H9 (cell line): Measurements from ENCODE around the gene KCNC2. TPM values are rescaled to one million over a fixed set of nuclear protein-coding genes. Genes with fewer than 3 reads are reported as not detected.

ENCODE experiments used
- DNase-seq: peaks from one replicate; pipeline ENCODE4 v3.0.0-alpha.2; 2017
- H2AFZ ChIP-seq: one replicate; pipeline ENCODE4 v1.6.1; 2013; ENCODE audit warnings: mild to moderate bottlenecking, low read length, control low read depth, moderate library complexity
- H2AK5ac ChIP-seq: 2 replicates; pipeline ENCODE4 v1.6.1; 2013; ENCODE audit warnings: low read length, control low read depth, mixed read lengths; ENCODE audit not compliant: insufficient read length
- H2BK120ac ChIP-seq: one replicate; pipeline ENCODE4 v1.6.1; 2013; ENCODE audit warnings: low read depth, mild to moderate bottlenecking, low read length, control low read depth, inconsistent platforms; ENCODE audit not compliant: poor library complexity, severe bottlenecking
- H2BK12ac ChIP-seq: 2 replicates; pipeline ENCODE4 v1.6.1; 2013; ENCODE audit warnings: low read length, control low read depth, mixed read lengths, low read depth; ENCODE audit not compliant: insufficient read length
- H2BK15ac ChIP-seq: 2 replicates; pipeline ENCODE4 v1.6.1; 2013; ENCODE audit warnings: low read depth, low read length, control low read depth
- H2BK20ac ChIP-seq: one replicate; pipeline ENCODE4 v1.6.1; 2013; ENCODE audit warnings: low read depth, mild to moderate bottlenecking, low read length, control low read depth, inconsistent platforms; ENCODE audit not compliant: poor library complexity, severe bottlenecking
- H2BK5ac ChIP-seq: 2 replicates; pipeline ENCODE4 v1.6.1; 2013; ENCODE audit warnings: low read length, control low read depth, mixed read lengths; ENCODE audit not compliant: insufficient read length
- H3K14ac ChIP-seq: 2 replicates; pipeline ENCODE4 v1.6.1; 2013; ENCODE audit warnings: low read length, control low read depth; ENCODE audit not compliant: insufficient read depth
- H3K18ac ChIP-seq: 2 replicates; pipeline ENCODE4 v1.6.1; 2013; ENCODE audit warnings: low read depth, mild to moderate bottlenecking, mixed read lengths, low read length, control low read depth; ENCODE audit not compliant: insufficient read length
- H3K23ac ChIP-seq: 2 replicates; pipeline ENCODE4 v1.6.1; 2013; ENCODE audit warnings: low read length, control low read depth, mixed read lengths, low read depth; ENCODE audit not compliant: insufficient read length
- H3K23me2 ChIP-seq: 2 replicates; pipeline ENCODE4 v1.6.1; 2013; ENCODE audit warnings: low read depth, mild to moderate bottlenecking, mixed read lengths, low read length, control low read depth; ENCODE audit not compliant: insufficient read length, poor library complexity, severe bottlenecking
- H3K27ac ChIP-seq: 2 replicates; pipeline ENCODE4 v1.5.1; 2013; ENCODE audit warnings: low read length, control low read depth, mixed read lengths, low read depth; ENCODE audit not compliant: insufficient read length
- H3K27me3 ChIP-seq: 2 replicates; pipeline ENCODE4 v1.6.1; 2013; ENCODE audit warnings: low read length, control low read depth, inconsistent platforms; ENCODE audit not compliant: insufficient read depth
- H3K4ac ChIP-seq: 2 replicates; pipeline ENCODE4 v1.6.1; 2013; ENCODE audit warnings: low read depth, mild to moderate bottlenecking, control low read depth, inconsistent platforms, low read length, moderate library complexity
- H3K4me1 ChIP-seq: 2 replicates; pipeline ENCODE4 v1.6.1; 2013; ENCODE audit warnings: low read length, control low read depth, inconsistent platforms; ENCODE audit not compliant: insufficient read depth
- H3K4me2 ChIP-seq: 2 replicates; pipeline ENCODE4 v1.6.1; 2013; ENCODE audit warnings: low read length, control low read depth, mixed read lengths; ENCODE audit not compliant: insufficient read length, insufficient read depth
- H3K56ac ChIP-seq: 2 replicates; pipeline ENCODE4 v1.6.1; 2013; ENCODE audit warnings: low read depth, mild to moderate bottlenecking, mixed read lengths, low read length, control low read depth; ENCODE audit not compliant: insufficient read length
- H3K79me1 ChIP-seq: 2 replicates; pipeline ENCODE4 v1.6.1; 2013; ENCODE audit warnings: low read depth, mild to moderate bottlenecking, moderate library complexity, low read length, control low read depth, inconsistent platforms; ENCODE audit not compliant: insufficient read depth, poor library complexity, severe bottlenecking
- H3K79me2 ChIP-seq: 2 replicates; pipeline ENCODE4 v1.6.1; 2013; ENCODE audit warnings: low read length, control low read depth, inconsistent platforms; ENCODE audit not compliant: insufficient read depth
- H3K9ac ChIP-seq: 2 replicates; pipeline ENCODE4 v1.6.1; 2013; ENCODE audit warnings: low read length, control low read depth, mixed read lengths; ENCODE audit not compliant: insufficient read length; ENCODE audit errors: extremely low read depth
- H3K9me3 ChIP-seq: one replicate; pipeline ENCODE4 v1.6.1; 2013; ENCODE audit warnings: low read depth, low read length, inconsistent platforms; ENCODE audit not compliant: control insufficient read depth
- H3T11ph ChIP-seq: one replicate; pipeline ENCODE4 v1.6.1; 2013; ENCODE audit warnings: mild to moderate bottlenecking, low read length, control low read depth, inconsistent platforms
- H4K20me1 ChIP-seq: one replicate; pipeline ENCODE4 v1.6.1; 2013; ENCODE audit not compliant: control insufficient read depth, insufficient read length, insufficient read depth
- H4K5ac ChIP-seq: 2 replicates; pipeline ENCODE4 v1.6.1; 2013; ENCODE audit warnings: low read depth, mild to moderate bottlenecking, mixed read lengths, low read length, control low read depth; ENCODE audit not compliant: insufficient read length
- H4K8ac ChIP-seq: replicated peaks from 2 replicates; pipeline ENCODE4 v1.6.1; 2013; ENCODE audit warnings: low read length, control low read depth, mixed read lengths, low read depth; ENCODE audit not compliant: insufficient read length
- H4K91ac ChIP-seq: 2 replicates; pipeline ENCODE4 v1.6.1; 2013; ENCODE audit warnings: low read depth, mild to moderate bottlenecking, moderate library complexity, mixed read lengths, low read length, control low read depth; ENCODE audit not compliant: insufficient read length
- H3K27ac Mint-ChIP-seq, 3 experiments: 2 replicates in 2 of 3; 3 replicates in 1 of 3; pipeline ENCODE4 v1.8.0; 2020 to 2021; ENCODE audit warnings: mixed read lengths in 3 of 3, mild to moderate bottlenecking in 1 of 3, moderate library complexity in 1 of 3
- H3K27me3 Mint-ChIP-seq: 2 replicates; pipeline ENCODE4 v1.8.0; 2021; ENCODE audit warnings: low read depth, mild to moderate bottlenecking, moderate library complexity, mixed read lengths
- H3K36me3 Mint-ChIP-seq, 3 experiments: 2 replicates in 2 of 3; 3 replicates in 1 of 3; pipeline ENCODE4 v1.8.0; 2020 to 2021; ENCODE audit warnings: low read depth in 3 of 3, mixed read lengths in 3 of 3; ENCODE audit not compliant: insufficient read depth in 1 of 3
- H3K4me1 Mint-ChIP-seq, 2 experiments: 2 replicates each; pipeline ENCODE4 v1.8.0; 2020; ENCODE audit warnings: mixed read lengths in 2 of 2
- H3K4me3 Mint-ChIP-seq, 2 experiments: 2 replicates in 1 of 2; 3 replicates in 1 of 2; pipeline ENCODE4 v1.8.0; 2020 to 2021; ENCODE audit warnings: mild to moderate bottlenecking in 2 of 2, mixed read lengths in 2 of 2, moderate library complexity in 1 of 2
- H3K9me3 Mint-ChIP-seq, 2 experiments: 2 replicates in 1 of 2; 3 replicates in 1 of 2; pipeline ENCODE4 v1.8.0; 2020; ENCODE audit warnings: mild to moderate bottlenecking in 2 of 2, mixed read lengths in 2 of 2, moderate library complexity in 1 of 2
- CTCF ChIP-seq: fragments of 200-600 bp; sonication (generic); conservative IDR thresholded peaks from 3 replicates; pipeline ENCODE4 v1.8.0; 2021; ENCODE audit warnings: antibody characterized with exemption, mild to moderate bottlenecking
- WGBS: extraction: QIAGEN DNeasy Blood & Tissue Kit; methylation state at CpG from one replicate; pipeline ENCODE4 v1.1.7; 2013; ENCODE audit warnings: missing lambda C conversion rate, low lambda C conversion rate, mixed read lengths; ENCODE audit not compliant: insufficient read length; ENCODE audit errors: extremely low coverage; 5-methylcytosine and 5-hydroxymethylcytosine counted together
- total RNA-seq: library from RNA; stranded (reverse); gene quantifications from 2 replicates; pipeline ENCODE4 v1.2.1, GENCODE V29; 2021

The KCNC2 gene
- total RNA-seq, 1 experiment from 2014 or later: not detected

- Histone ChIP-seq H4K5ac (no peak overlapping the region), H2BK120ac (no peak overlapping the region), H3K14ac (no peak overlapping the region), H4K8ac (no peak overlapping the region), H3K18ac (no peak overlapping the region), H3K23ac (no peak overlapping the region), H2BK12ac (no peak overlapping the region), H2AFZ (no peak overlapping the region), H3K4me1 (no peaks in the 10 kb centered on the region), H2BK15ac (no peak overlapping the region), H3K27me3 (no peaks in the 10 kb centered on the region), H3K9me3 (no peaks in the 10 kb centered on the region), H3K23me2 (no peaks in the 10 kb centered on the region), H3K79me1 (no peaks in the 10 kb centered on the region), H3K56ac (no peak overlapping the region), H3K9ac (no peak overlapping the region), H3K4me2 (no peak overlapping the region), H2BK20ac (no peak overlapping the region), H4K20me1 (no peaks in the 10 kb centered on the region), H3K79me2 (no peaks in the 10 kb centered on the region), H3K4ac (no peak overlapping the region), H3K27ac (no peak overlapping the region), H2AK5ac (no peak overlapping the region), H2BK5ac (no peak overlapping the region), H3T11ph (no peak overlapping the region), H4K91ac (no peak overlapping the region)
- H3K27ac Mint-ChIP-seq: no peak overlapping the region
- no peaks in the 10 kb centered on the region for H3K27me3 Mint-ChIP-seq
- no peaks in the 10 kb centered on the region for H3K9me3 Mint-ChIP-seq
- H3K4me3 Mint-ChIP-seq: no peak overlapping the region
- whole genome bisulfite sequencing: no CpG with 5 or more reads among the region's 4 CpGs
- TF ChIP-seq CTCF: no peak
- no peaks in the 10 kb centered on the region for H3K4me1 Mint-ChIP-seq
- DNase-seq: no peak
- H3K36me3 Mint-ChIP-seq: no peaks in the 10 kb centered on the region
Measured at GRCh38 chr12:75183967-75184366, 25.7 kb downstream of the KCNC2 start.
